Stimulated activated CD4-positive, alpha-beta T cell treated with anti-CD3 and anti-CD28 coated beads, Interleukin-15, amount 100 ng/mL, for 24 hours (primary cell): Measurements from ENCODE around the gene CLCA1.

Experiments used
- DNase-seq: peaks from one replicate; pipeline ENCODE4 v3.0.0-alpha.2; 2020

The CLCA1 gene

DNA sequence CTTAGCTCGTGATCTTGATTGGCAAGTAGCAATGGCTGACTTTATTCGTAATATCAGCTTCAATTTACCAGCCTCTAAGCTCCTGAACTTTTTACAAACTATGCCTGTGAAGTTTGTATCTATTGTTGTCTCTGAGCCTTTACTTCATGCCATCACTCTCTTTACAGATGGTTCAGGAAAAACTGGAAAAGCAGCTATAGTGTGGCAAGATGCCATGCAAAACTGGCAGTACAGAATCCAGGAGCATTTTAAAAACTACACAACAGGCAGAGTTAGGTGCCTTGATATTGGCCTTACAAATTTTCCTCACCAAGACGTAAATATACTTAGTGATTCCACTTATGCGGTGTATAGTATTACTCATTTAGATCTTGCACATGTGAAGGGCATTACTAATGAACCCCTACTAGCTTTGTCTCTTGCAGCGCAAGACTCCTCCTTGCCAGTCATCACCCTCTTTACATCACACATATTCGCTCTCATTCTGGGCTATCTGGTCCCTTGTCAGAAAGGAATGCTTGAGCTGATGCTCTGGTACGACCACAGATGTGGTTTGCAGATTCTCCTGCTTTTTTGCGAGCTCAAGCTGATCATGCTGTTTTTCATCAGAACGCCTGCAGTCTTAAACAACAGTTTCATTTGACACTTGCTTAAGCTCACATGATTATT is 36.3 kb downstream of the CLCA1 start:
- no peak for DNase-seq

DNA sequence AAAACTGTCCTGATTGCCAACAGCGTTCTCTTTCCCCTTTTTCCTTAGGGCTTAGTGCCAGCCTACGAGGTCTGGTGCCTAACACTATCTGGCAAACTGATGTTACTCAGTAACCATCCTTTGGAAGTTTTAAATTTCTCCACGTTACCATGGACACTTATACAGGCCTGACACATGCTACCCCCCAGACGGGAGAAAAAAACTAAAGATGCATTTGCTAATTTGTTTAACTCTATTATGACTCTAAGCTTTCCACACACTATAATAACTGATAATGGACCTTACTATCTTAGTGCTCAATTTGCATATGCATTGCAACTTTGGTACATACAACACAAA is 36.8 kb downstream of the CLCA1 start:
- DNase-seq, result no peak

DNA sequence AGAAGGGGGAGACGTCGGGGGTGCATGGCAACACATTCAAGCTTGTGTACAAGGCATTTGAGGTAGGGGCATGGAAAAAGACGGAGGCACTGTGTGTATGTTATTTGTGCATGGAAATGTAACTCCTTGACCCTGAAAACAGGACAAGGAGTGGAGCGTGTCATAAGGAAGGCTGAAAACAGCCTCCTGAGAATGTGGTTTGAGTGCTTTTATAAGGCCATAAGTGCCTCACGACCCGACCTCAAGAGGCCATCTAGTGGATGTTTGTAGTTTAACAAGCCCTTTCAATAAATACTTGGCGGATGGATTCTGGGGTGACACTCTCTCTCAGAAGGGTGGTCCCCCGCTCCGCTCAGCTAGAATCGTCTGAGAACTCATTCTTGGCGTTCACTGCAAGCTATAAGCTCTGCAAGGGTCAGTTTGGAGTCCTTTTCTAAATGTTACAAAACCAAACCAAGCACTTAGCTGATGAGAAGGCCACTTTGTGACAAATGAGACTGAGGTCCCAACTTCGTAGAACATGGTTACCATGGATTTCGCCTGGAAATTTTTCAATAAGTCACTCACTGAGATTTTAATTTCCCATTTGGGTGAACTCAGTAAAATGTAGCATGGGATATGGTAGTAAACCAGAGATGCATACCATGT is 39.3 kb downstream of the CLCA1 start:
- DNase-seq, result no peak

DNA sequence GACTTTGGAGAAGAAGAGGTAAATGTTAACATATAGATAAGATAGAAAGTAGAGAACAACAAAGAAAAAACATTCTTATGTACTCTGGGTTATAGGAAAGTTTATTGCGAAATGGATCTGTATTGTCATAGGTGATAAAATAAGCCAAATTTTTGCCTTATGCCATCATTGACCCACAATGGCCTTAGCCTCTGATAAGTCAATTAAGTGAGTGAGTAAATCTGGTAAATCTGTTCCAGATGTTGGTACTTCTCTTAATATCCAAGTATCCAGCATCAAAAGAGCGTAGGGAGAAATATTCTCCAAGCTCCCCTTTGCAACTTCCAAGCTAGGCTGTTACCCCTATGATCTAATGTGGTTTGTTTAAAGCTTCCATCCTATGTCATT is 39.8 kb downstream of the CLCA1 start:
- no peak for DNase-seq

DNA sequence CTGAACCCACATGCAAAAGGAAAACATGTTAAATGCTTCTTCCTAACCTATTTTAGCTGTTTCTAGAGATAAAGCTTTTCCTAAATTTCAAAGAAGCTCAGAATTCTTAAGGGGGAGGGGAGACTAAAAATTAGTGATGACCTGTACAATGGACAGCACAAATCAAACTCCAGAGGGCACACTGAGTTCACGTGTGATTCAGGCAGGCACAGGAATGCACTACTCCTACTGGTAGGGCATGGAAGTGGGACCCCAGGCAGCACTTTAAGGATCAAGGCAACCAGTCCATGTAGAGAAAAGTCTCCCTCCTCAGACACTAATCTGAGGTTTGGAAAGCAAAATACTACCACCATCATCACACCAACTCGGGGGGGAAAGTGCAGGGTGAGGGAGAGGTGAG is 46.9 kb downstream of the CLCA1 start:
- DNase-seq, result no peak

DNA sequence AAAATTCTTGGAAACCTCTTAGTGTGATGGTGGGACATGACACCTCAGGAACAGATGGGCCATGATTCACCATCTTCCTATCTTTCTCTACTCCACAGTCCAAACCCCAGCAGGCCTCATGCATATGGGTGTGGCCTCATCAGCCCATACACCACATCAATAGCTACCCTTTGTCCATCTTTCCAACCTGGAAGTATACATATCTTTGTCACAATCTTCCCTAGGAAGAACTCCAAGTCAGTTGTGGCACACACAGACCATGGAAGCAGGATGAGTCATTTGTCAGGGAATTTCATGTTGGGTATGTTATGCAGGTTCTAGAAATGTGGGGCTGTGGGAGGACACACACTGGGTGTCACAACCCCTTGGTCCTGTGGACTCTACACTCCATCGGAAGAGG is 47.6 kb downstream of the CLCA1 start:
- no peak for DNase-seq

DNA sequence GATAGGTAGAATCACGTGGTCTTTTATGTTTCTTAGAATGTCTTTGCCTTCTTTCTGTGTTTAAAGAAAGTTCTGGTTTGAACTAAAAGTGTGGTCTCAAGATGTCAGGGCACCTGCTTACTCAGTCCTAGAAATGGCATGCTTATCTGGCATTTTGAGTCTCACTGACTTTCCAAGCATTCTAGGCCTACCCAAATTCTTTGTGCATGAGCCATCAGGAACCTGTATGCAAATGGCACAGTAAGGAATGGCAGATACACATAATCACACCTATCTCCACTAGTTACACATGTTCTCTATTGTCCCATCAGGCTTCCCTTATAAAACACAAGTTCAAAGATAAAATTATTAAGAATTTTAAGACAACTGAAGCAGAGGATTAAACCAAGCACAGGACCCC is 48.6 kb downstream of the CLCA1 start:
- DNase-seq, result no peak

DNA sequence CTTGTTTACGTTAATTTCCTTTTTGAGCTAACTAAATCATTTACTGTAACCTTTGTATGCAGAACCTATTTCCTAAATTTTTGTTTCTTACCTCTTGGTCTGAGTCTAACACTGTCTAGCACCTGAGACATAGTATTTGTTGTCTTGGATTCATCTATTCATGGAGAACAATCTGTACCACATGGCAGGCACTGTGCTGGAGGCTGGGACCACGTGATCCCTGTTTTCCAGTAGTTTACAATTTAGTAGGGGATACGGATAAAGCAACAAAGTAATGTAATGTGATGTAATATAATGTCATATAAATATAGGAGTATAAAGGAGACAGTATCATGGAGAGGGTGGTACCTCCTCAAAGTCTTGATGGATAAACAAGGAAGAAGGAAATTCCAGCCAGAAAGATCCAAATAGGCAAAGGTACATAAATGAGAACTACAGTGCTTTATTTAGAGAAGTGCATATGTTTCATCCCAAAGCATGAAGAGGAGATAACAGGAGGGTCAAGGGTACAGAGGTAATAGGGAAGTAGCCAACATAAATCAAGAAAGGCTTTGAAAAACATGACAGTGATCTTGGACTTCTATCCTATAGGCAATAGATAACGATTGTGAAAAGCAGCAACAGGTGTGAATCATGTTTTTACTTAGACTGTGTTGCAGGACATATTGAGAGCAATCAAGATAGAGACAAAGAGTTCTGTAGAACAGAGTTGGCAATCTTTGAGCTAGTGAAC is 52.2 kb downstream of the CLCA1 start:
- DNase-seq, result no peak

DNA sequence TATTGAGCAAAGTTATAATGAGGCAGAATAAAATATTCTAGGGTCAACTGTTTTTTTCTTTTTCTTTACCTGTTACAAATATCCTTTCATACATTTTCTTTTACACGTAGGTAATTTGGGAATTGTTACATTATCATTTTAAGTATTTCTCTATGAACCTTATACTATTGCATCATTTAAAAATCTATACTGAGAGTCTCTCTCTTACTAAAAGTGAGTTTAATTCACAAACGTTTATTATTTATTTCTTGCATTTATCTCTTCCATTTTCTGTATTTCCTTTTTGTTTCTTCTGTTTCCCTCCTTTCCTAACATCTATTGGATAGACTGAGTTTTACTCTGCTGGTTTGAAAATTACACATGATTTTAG is 52.8 kb downstream of the CLCA1 start:
- no peak for DNase-seq

DNA sequence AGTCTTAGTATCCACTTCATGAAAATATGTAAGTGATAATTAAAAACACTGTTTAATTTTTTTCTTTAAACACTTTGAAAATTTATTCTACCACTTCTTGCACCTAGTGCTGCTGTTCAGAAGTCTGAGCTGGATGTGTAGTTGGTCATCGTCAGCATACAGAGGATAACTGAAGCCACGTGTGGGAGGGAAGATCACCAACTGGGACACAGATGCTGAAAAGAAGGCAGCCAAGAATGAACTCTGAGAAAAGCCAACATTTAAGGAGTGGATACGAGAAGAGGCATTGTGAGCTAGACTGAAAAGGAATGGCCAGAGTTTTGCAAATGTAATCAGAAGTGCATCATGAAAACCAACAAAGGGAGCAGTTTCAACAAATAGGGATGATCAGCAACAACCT is 53.5 kb downstream of the CLCA1 start:
- DNase-seq, result no peak

DNA sequence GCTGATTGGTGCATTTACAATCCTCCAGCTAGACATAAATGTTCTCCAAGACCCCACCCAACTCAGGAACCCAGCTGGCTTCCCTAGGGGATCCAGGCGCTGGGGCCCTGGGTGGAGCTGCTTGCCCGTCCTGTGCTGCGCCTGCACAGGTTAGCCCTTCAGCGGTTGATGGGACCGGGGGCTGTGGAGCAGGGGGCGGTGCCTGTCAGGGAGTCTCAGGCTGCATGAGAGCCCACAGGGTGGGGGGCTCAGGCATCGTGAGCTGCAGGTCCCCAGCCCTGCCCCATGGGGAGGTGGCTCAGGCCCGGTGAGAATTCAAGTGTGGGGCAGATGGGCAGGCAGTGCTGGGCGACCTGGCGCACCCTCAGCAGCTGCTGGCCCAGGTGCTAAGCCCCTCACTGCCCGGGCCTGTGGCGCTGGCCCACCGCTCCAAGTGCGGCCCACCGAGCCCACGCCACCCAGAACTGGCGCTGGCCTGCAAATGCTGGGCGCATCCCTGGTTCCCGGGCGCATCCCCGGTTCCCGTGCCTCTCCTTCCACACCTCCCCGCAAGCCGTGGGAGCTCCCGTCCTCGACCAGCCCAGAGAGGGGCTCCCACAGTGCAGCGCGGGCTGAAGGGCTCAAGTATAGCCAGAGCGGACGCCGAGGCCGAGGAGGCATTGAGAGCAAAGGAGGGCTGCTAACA is 55.1 kb downstream of the CLCA1 start:
- no peak for DNase-seq

DNA sequence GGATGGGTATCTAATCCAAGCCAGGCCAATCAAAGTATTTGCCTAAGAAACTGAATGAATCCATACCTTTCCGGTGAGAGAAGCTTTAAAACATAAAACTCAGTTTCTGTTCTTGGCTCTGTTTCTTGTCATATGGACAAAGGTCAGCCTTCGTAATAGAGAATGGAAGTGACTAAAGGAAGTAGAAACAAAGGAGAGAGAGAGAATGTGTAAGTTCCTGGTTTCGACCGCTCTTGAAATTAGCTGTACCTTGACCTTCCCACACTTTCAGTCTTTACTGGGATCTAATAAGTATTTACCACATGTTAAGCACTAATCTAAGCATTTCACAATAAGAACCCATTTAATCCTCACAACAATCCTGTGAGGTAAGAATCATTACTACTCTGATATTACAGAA is 58.6 kb downstream of the CLCA1 start:
- no peak for DNase-seq

DNA sequence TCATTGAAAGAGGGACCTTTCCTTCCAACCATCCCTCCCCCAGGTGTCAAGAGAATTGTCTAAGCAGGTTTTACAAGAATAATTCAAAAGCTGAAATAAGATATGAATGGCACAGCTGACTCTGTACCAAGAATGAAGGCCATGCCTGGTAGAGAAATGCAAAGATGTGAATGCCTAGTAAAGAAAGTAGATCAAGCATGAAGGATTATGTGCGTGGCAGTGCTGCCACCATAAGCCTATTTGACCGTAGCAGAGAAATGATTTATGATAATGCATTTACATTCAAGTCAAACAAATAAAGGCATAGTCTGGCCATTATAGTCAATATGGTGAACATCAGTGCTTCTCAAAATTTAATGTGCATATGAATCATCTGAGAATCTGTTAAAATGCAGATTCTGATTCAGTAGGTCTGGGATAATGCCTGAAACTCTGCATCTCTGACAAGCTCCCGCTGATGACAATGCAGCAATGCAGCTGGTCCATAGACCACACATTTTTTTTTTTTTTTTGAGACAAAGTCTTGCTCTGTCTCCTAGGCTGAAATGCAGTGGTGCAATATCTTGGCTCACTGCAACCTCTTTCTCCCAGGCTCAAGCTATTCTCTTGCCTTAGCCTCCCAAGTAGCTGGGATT is 61.6 kb downstream of the CLCA1 start:
- DNase-seq, result no peak

DNA sequence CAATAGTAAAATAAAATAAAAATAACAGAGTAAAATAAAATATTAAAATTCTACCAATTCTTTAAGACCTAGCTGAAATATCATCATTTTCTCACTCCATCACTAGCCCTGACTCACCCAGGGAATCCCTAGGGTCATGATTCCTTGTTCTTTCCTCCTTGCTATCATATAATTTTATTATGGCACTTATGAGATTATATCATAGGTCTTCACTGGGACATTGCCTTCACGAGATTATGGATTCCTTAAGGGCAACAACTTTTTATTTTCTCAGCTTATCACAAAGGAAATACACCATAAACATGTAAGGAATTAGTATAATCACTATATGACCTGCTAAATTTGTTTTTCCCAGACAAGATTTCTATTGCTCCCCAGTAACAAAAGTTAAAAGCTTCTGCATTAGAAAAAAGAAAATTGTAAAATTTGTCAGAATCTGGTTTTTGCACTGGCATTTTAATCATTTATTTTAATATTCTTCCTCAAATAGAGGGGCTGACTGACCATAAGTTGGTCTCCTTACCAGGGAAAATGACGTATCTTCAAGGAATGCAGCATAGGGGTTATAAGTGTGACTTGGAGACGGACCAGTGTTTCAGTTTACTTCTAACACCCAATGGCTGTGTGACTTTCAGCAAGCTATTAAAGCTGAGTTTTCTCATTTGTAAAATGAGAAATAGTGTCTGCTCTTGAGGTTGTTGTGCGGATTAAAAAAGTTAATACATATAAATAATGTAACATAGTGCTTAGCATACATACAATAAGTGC is 69.4 kb downstream of the CLCA1 start:
- no peak for DNase-seq

DNA sequence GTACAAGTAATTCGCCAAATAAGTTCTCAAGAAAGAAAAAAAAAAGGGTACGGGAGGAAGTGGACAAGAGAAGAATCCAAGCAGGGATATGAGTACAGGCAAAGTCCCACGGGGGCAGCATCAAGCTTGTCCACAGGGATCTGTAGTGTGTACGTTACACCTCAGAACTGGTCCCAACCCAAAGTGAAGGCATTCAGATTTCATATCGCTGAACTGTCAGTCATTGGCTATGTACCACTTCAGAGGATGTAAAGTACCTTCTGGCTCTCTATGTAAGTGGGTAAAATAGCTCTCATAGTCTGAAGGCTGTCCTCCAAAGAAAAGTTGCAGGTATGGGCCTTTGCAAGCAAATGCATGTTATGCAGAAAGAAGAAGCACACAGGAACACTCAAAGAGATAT is 70.0 kb downstream of the CLCA1 start:
- DNase-seq, result no peak

DNA sequence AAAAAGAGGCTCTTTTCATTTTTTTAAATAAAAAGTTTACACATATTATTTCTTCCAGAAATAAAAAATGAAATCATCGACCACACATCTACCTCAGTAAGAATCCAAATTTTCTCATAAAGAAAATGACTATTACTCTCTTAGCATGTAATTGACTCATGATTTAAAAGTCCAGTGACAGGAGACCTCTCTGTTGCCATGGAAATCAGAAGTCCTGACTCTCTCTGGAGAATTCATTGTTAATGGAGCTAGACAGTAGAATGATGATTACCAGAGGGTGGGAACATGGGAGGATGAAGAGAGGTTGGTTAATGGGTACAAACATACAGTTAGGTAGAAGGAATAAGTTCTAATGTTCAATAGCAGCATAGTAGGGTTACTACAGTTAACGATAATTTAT is 73.1 kb downstream of the CLCA1 start:
- no peak for DNase-seq

DNA sequence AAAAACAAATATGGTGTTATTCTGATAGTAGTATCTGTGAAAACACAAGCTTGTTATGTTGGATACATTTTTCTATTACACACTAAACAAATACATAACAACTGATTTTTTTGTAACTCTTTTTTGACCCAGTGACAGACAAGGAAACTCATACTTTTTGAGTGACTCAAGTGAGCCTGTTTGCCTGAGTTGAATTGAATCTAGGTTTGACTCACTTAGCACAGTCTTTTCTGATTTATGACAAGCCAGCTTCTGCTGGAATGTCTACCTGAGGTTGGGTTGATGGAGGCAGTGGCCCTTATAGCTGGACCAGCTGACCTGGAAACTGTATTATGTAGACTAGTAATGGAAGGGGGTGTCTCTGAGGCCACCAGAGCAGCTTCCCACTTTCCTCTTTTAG is 73.9 kb downstream of the CLCA1 start:
- DNase-seq, result no peak

DNA sequence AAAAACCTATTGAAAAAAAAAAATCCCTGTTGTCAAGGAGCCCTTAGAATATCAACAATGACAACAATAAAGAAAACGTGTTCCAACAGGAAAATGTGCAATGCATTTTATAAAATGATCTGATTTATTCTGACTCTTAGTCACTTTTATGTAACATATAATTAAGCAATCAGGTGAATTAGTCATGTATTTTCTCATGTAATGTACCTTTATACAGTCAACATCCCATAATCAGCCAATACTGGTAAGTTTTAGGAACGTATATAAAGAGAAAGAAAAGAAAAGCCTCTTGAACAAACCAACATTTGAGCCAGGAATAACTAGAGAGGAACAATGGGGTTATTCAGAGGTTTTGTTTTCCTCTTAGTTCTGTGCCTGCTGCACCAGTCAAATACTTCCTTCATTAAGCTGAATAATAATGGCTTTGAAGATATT is 78.1 kb downstream of the CLCA1 start, which contains the start of gene CLCA4:
Gene CLCA4, plus strand, starts transcription at position 292 of the 435 bp plus-strand sequence. Its CDS starts 42 bp downstream, at position 334.
- no peak for DNase-seq

DNA sequence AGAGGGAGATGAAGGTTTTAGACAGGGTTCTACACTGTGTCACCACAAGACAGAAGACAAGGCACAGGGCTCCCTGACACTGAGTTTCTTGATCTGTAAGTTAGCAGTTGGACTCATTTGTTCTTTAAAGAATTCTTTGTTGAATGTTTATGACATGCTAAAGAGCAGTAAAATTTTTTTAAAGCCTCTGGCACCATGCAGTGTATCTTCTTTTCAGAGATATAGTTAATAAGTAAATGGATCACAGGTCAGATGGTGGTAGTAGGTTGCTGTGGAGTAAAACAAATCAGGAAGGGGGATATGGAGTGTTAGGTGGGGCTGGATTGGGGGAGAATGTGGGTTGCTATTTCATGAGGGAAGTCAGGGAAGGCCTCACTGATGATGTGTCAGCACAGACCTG is 80.1 kb downstream of the CLCA1 start:
- no peak for DNase-seq
